IPS-NIHi7 (cell line): ENCODE measurements around the gene CACNG1.

Experiments used
- DNase-seq: peaks from one replicate; pipeline ENCODE4 v3.0.0; 2012; ENCODE audit warnings: mixed read lengths; ENCODE audit errors: extremely low spot score

Gene CACNG1, protein sequence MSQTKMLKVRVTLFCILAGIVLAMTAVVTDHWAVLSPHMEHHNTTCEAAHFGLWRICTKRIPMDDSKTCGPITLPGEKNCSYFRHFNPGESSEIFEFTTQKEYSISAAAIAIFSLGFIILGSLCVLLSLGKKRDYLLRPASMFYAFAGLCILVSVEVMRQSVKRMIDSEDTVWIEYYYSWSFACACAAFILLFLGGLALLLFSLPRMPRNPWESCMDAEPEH

DNA sequence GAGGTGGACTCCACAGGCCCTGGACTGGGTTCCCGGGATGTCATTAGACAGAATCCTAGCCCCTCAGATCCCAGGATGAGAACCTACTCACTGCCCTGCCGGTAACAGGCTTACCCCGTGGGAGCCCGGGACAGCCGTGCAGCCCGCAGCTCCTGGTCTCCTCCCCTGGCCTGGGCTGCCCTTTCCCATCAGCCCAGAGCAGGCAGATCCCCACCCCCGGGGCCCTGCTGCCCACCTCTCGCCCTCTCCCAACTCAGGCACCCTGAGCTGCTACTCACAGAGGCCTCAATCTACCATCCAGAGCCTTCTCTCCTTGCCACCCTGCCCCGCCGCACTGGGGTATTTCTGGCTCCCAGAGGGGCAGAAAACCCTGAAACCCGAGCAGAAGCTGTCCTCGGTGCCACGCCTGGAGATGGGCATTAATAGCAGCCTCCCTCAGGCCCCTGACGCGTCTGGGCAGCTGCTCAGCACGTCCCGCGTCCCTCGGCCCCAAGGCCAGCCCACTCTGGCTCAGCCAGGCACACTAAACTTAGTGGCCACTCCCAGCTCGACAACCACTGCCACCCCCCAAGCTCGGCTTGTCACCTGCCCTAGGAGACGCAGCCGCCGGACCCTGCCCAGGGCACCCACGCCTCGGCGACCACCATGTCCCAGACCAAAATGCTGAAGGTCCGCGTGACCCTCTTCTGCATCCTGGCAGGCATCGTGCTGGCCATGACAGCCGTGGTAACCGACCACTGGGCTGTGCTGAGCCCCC lies at the start of gene CACNG1:
Gene CACNG1 (plus strand): TSS at position 539 of the 757 bp plus-strand sequence. CDS start 107 bp downstream, at position 646.
- no peak for DNase-seq

DNA sequence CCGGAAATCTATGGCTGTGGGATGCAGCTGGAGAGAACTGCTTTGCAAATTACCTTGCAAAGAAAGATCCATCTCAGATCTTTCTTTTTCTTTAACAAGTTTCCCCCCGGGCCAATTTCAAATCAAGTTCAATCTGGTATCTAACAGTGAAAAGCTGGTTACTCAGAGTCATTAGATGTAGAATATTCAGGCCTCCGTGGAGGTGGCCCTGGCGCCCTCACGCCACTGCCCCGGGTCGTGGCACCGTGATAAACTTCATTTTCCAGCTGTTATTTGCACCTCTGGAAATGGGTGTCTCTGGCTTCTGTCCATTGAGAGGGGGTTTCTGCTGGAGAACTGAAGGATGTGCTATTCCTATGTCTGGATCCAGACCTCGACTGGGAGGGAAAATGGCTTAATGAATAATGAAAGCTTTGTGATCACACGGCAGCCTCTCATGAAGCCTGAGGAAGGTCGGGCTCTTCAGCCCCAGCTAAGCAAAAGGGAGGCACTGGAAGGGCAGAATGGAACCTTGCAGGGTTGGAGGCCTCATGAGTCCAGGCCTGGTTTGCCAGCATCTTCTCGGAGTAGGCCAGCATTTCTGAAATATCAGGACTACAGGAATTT lies 49.3 kb upstream of the CACNG1 start:
- DNase-seq: no peak

DNA sequence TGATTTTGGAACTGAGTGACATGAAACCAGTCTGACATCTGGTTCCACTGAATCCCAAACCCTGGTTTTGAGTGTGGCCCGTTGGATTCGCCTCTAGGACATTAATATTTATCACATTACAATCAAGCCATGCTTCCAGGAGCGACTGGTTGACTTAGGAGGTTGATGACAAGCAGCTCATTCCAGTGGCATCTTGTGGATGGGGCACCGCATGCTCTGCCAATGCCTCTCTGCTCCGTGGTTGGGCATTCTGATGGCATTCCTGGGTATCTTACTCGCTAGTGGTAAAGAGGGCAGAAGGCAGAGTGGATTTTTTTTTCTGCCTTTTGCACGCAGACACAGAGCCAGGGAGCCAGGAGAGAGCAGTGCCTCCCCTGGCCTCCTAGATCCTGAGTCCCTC lies 48.4 kb upstream of the CACNG1 start:
- no peak for DNase-seq

DNA sequence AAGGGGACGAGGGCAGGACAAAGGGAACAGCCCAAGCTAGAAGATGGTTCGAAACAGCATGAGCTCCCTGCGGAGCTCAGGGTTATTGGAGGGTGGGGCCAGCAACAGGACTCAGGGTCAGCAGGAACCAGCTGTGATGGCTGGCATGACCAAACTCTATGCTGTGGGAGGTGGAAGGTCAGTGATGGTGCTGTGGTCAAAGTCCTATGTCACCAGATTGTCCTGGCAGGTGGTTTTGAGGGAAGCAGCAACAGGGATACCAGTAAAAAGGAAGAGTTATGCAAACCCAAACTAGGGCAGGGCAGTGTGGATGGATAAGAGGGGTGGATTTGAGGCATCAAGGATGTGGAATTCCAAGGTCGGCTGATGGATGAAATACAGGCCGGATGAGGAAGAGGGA lies 47.4 kb upstream of the CACNG1 start:
- no peak for DNase-seq

DNA sequence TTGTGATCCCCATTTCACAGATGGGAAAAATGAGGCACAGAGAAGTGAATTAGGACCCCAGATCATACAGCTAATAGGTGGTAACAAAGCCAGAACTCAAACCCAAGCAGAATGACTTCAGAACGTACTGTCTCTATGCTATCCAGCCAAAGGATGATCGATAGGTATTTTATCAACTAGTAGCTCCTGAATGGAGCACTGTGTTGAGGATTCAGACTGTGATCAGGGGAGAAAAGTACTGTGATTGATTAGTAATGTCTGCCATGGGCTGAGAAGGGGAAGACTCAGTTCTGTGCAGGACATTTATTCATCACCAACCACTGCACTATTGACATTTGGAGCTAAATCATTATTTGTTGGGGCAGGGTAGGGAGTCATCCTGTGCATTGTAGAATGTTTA lies 41.1 kb upstream of the CACNG1 start:
- DNase-seq: no peak

DNA sequence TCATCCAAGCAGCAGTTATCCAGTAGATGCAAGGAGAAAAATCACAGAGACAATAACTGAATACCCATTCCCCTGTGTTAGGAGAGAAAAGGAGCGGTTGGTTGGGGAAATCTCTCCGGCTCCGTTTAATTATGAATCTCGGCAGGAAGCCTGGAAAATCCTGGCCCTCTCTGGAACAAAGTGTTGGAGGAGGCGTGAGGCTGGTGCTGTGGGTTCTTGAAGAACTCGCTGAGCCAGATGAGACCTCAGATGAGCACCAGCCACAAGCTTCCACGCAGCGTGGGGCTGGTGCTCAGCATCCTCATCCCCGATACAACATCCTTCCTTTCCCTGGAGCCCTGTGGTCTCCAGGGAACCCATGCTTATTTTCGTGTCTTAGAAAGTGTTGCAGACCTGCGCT lies 40.2 kb upstream of the CACNG1 start:
- DNase-seq: no peak

DNA sequence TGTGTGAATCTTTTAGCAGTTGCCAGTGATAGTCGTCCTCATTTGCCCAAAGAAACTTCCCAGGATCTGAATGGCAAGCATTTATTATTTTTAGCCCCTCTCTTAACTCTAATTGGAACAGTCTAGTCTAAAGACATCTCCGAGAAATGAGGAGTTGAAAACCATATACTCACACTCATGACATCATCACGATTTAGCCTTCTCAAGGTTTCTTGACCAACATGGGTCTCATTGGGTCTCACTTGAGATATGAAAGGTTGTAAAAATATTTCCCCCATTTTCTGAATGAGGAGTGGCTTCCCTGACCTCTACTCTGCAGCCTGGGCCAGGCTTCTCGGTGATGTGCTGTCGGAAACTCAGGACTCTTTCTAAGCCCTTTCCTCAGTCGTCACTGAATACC lies 37.1 kb upstream of the CACNG1 start:
- no peak for DNase-seq

DNA sequence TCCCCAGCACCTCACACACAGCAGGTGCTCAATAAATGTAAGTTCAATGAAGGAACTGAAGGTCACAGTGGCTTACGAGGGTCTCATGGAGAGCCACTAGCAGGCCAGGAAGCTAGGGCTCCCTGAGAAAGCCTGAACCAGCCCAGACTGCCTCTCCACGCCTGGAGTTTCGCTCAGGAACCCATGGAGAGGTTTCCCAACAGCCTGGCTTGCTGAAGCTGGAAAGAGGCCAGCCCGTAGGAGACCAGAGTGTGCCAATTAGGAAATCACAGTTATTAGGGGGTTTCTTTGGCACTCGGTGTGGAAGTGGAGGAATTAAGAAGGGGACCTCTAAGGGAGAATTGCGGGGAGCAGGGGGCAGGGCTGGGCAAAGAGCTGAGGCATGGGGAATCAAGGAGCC lies 36.3 kb upstream of the CACNG1 start:
- no peak for DNase-seq

DNA sequence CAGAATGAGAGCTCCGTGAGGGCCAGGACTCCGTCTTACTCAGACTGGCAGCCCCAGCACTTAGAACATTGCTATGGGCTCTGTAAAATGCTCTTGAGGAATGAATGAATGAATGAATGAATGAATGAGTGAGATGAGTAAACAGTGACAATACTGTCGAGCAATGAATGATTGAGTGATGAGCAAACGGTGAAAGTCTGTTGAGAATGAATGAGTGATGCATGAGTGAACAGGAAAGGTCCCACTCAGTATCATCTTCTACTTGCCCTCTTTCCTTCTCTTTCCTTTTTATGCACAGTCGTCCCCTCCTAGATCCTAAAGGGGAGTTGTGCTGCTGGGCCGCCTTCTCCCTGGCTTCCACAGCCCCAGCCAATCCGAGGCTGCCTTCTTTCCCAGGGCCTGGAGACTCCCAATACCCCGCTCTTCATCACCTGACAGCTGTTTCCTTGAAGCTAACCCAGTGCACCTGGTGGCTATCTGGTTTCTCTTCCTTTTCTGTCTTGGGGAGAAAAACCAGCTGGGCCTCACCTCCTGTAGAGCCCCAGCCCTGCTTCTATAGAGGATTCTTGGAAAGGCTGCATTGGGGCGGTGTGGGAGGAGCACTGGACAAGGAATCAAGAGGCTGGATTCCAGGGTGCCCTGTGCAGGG lies 32.7 kb upstream of the CACNG1 start:
- no peak for DNase-seq

DNA sequence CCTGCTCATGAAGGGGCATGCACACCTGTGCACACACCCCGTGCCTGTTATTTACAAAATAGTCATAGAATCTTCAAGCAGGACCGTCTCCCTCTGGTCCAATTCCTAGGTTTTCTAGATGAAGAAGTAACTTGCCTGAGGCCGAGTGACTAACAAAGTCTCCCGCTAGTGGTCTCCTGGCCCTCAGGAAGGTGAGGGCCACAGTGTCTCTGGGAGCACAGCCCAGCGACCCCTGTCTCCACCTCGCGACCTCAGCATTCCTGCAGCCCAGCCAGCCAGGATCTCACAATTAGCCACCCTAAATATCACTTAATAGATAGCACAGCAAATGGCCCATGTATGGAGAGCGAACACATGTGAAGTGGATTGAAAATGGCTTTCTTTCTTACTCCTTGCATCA lies 30.5 kb upstream of the CACNG1 start:
- no peak for DNase-seq

DNA sequence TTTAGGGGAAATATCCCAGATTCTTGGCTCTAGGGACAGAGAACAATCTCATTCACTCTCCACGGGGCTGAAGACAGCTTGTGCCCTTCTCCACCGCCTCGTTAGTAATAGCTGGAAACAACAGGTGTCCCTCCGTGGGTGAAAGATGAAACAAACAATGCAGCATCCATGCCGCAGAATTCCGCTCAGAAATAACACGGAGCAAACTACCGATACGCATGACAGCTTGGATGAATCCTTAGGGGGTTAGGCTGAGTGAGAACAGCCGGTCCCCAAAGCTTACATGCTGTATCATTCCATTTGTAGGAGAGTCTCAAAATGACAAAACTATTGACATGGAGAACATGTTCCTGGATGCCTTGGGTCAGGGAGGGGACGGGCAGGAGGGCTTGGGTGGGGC lies 29.4 kb upstream of the CACNG1 start:
- no peak for DNase-seq

DNA sequence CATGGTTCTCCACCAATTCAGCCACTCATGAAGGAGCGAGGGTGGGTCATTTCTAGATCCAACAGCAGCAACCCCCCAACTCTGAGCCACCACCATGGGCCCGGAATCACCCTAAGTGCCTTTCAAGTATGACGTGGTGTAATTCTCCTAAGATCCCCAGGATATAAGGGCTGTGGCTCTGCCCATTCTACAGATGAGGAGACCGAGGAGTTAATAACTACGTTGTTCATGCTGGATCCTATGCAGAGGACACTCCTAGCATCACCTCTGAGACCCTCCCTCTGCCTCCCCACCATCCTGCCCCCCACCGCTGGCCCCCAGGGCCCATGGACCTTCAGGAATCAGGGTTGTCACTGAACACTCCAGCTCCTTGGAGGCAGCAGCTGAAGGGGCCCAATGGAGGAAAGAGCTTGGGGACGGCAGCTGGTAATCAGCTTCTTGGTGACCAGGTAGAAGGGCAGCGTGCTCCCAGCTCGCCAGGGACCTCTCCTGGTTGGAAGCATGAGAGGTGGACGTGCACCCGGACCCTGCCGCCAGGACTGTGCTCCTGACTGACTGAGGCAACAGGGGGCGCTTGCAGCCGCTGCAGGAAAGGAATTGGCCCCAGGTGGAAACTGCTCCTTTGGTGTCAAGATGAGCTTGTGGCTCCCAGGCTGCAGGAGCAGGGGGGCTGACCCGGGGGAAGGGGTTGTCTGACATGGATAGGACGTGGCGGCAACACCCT lies 28.2 kb upstream of the CACNG1 start:
- peak; percentile 87 for DNase-seq

DNA sequence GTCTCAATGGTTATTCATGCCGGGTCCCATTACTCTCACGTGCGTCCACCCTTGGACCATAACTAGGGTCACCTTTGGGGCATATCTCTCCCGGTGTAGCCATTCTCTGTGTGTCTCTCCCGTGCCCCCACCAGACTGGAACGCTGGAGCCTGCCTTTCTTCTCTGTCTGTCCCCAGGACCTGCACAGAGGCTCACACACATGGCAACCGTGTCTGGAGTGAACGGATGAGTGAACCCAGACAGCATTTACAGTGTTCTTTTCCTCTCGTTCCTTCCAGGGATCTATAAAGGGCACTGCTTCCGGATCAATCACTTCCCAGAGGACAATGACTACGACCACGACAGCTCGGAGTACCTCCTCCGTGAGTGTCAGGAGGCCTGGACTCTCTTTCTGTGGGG lies 26.4 kb upstream of the CACNG1 start:
- DNase-seq: no peak

DNA sequence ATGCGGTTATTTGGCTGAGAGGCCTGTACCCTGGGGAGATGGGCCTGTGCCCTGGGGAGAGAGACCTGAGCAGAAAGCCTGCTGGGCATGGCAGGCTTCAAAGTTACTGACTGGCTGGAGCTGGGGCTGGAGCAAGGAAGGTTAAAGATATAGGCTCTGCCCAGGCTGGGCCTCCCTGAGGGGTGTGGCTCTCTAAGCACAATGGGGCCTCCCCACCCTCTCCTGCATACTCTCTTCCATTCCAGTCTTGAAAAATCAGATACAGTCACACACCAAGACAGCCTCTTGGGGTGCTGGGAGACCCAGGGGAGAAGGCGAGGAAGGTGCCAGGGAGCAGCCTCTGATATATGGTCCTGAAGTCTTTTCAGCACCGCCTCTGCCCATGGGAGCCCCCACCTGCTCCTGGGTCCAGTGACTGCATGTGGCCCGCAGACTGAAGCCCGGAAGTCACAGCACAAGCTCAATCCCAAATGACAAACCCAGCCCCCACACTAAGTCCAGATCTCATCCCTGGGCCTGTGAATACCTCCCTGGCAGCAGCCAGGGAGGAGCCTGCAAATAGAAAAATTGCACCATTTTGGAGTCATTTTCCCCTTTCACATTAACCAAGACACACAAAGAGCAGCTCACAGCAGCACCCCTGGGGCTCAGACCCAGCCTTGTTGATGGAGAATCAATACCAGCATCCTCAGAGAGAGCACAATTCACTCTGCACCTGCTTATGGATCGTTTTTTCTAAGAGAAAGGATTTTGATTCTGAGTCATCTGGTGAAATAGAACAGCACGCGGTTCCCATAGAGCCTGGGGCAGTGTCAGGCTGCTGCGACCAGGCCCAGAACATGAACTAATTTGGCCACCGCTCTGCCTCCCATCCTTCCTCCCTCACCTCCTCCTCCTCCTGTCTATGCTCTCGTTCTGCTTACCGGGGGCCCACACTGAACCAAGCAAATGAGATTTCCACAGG lies 25.6 kb upstream of the CACNG1 start:
- no peak for DNase-seq

DNA sequence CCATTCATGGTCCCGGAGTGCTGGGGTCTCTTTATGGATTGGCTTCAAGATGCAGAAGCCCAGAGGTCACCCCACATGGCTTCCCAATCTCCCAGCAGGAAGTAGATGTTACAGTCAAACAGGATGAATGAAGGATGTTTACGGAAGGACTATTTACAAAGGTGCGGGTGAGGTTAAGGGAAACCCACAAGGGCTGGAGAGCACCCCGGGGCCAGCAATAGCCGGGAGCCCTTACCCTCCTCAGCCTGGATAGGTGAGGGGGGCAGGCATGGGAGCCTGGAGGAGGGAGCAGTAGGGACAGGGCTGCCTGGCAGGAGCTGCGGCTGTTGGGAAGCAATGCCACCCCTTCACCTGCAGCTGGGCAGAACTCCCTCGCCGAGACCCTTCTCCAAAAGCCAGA lies 24.5 kb upstream of the CACNG1 start:
- DNase-seq: no peak

DNA sequence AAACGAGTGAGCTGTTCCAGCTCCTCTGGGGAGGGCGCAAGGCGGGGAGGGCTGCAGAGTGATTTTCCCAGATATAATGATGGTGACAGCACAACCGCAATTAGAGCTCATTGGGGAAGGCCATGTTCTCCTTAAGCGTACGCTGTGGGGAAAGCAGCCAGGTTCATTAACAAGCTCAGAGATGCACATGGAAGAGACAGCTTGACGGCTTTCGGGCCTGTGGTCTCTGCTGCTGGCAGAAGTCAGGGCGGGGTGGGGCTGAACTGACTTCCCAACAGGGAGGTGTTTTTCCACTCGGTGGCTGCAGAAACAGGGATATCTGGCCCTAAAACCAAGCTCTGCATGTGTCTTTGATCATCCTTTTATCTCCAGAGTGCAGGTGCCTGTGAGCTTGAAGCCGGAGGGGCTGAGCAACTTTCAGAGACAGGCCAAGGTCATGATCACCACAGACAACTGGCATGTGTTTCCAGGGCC lies 24.0 kb upstream of the CACNG1 start:
- no peak for DNase-seq

DNA sequence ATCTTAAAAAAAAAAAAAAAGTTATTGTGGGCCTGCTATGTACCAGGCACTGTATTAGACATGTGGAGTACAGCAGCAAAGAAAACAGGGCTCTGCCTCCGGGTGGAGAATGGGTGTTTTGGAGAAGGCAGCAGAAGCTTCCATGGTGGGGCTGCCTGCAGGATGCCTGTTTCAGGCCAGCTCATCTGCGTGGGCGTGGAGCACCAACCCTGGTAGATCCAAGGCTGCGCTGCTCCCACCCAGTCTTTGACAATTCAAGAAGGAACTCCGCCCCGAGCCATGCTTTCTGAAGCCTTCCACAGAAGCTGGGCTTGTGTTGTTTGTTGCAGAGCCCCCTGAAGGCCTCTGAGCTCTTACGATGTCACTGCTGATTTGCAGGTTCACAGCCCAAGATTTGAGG lies 23.2 kb upstream of the CACNG1 start:
- no peak for DNase-seq

DNA sequence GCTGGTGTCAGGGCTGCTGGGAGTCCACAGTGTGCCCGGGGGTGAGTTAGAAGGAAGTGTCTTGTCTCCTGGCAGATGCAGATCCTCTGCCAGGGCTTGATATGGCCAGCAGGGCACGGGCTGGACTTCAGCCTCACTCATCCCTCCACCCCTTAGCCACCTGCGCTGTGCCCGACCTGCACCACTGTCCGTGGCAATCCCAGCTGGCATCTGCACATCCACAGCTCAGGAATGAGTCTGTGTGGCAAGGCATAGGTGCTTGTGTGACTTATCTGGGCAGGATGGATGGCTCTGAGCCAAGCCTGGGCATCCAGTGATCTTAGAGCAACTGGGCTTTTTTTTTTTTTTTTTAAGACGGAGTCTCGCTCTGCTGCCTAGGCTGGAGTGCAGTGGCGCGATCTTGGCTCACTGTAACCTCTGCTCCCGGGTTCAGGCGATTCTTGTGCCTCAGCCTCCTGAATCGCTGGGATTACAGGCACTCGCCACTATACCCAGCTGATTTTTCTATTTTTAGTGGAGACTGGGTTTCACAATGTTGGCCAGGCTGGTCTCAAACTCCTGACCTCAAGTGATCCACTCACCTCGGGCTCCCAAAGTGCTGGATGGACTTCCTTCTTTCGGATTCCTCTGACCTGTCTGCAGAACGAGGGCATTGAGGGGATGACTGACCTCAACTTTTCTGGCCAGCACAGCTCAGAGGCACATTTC lies 22.5 kb upstream of the CACNG1 start:
- no peak for DNase-seq

DNA sequence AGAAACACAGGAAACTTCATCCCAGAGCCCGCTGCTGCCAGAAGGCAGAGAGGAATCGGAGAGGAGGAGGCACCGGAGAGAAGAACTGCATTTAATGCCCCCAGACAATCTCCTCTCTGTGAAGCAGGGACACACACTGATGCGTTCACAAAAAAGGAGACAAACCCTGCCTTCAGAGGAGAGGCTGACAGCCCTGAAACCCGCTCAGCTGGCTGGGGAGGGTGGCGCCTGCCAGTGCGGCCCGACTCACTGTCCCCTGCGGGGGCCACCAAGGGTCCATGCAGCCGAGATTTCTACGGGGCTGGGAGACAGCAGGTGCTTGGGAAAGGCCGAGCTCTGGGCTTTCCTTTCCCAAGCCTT lies 21.9 kb upstream of the CACNG1 start:
- no peak for DNase-seq

DNA sequence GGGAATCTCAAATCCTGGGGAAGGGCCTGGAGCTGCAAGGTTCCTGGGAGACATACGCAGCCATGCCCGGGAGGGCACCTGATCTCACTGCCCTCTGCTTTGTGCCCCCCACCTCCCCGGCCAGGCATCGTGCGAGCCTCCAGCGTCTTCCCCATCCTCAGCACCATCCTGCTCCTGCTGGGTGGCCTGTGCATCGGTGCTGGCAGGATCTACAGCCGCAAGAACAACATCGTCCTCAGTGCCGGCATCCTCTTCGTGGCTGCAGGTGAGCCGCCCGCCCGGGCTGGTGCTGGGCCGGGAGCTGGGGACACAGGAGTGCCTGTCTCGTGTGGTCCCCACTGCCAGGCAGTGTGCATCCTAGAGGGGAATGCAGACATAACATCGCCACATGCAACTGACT lies 19.6 kb upstream of the CACNG1 start:
- no peak for DNase-seq
